GM23338 (cell line): ENCODE data around the gene BANF1.

Experiments used
- EZH2 ChIP-seq: fragments of 200-600 bp; sonication (generic); IDR thresholded peaks from one replicate; pipeline ENCODE4 v1.8.0; 2017; ENCODE audit warnings: antibody characterized with exemption, mild to moderate bottlenecking, low read depth; ENCODE audit not compliant: unreplicated experiment
- REST ChIP-seq: IDR thresholded peaks from one replicate; pipeline ENCODE4 v1.6.1; 2018; ENCODE audit warnings: antibody characterized with exemption; ENCODE audit not compliant: unreplicated experiment
- TF ChIP-seq, protein P1 (sequence below), 2 experiments: fragments of 200-600 bp in 1 of 2; sonication (generic) in 1 of 2; conservative IDR thresholded peaks; 2 replicates each; pipeline versions ENCODE4 v1.5.1 to v1.6.1; 2016 to 2017; ENCODE audit warnings: antibody characterized with exemption in 2 of 2, low read depth in 2 of 2, mild to moderate bottlenecking in 2 of 2, moderate library complexity in 1 of 2

GRCh38 chr11:65979261-65979759, 23.0 kb upstream of the BANF1 start:
- TF ChIP-seq, protein P1, sequence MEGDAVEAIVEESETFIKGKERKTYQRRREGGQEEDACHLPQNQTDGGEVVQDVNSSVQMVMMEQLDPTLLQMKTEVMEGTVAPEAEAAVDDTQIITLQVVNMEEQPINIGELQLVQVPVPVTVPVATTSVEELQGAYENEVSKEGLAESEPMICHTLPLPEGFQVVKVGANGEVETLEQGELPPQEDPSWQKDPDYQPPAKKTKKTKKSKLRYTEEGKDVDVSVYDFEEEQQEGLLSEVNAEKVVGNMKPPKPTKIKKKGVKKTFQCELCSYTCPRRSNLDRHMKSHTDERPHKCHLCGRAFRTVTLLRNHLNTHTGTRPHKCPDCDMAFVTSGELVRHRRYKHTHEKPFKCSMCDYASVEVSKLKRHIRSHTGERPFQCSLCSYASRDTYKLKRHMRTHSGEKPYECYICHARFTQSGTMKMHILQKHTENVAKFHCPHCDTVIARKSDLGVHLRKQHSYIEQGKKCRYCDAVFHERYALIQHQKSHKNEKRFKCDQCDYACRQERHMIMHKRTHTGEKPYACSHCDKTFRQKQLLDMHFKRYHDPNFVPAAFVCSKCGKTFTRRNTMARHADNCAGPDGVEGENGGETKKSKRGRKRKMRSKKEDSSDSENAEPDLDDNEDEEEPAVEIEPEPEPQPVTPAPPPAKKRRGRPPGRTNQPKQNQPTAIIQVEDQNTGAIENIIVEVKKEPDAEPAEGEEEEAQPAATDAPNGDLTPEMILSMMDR (conservative IDR thresholded peaks at IDR 0.05; ENCODE audit: low read depth in 2 of 2): no peak
- TF ChIP-seq REST (no peak), EZH2 (no peak)
